ENCODE results near the gene DPP6. TPM values are rescaled to one million over a fixed set of nuclear protein-coding genes. Genes with fewer than 3 reads are reported as not detected.

DPP6 gene
- total and polyA plus RNA-seq, 2 donors (not counting 1 experiment from before 2014, with no cell fraction given): not detected

DNA sequence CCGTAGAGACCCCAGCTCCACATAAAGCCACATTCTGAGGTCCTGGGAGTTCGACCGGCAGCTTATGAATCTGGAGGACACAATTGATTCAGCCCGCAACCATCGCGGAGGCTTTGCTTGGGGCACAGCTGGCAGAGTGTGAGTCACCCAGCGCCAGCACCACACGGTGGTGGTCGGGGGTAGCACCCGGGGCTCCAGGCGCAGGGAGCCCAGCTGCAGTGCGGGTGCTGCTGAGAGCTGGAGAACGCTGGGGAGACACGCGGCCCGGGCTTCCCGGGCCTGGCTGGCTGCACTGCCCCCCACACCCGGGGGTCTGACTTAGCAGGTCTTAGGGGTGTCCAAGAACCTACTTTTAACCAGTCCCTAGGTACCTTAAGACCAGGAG, 862.8 kb downstream of the DPP6 start:
- Histone ChIP-seq H4K20me1 (ENCODE audit: control insufficient read depth, insufficient read depth, low read length, poor library complexity, severe bottlenecking) (no peaks in the 10 kb centered on the region), H3K4me1 (ENCODE audit: control insufficient read depth in 2 of 2, insufficient read depth in 2 of 2, low read length in 2 of 2) (peaks cover 7 to 9% of the 10 kb centered on the region in 2 donors), H3K4me2 (replicated peaks; ENCODE audit: low read depth, low read length, poor library complexity, severe bottlenecking) (peak overlapping the region; percentile 88), H3K4me3 (ENCODE audit: control extremely low read depth in 1 of 5, extremely low read depth in 1 of 5, insufficient read depth in 1 of 5, low read depth in 2 of 5, low read length in 4 of 5) (no peak overlapping the region), H2AFZ (ENCODE audit: insufficient read depth, low read depth, low read length, poor library complexity, severe bottlenecking) (peak overlapping the region; percentile 94), H3K9me3 (ENCODE audit: control extremely low read depth in 1 of 3, control insufficient read depth in 2 of 3, insufficient read depth in 1 of 3, low read length in 2 of 3) (peaks cover 0 to 18% (median 0%) of the 10 kb centered on the region in 3 donors), H3K36me3 (replicated peaks in 1 of 2; ENCODE audit: control extremely low read depth in 1 of 2, control insufficient read depth in 1 of 2, extremely low read depth in 1 of 2, insufficient read depth in 2 of 2, low read length in 1 of 2) (no peaks in the 10 kb centered on the region), H3K27ac (ENCODE audit: low read length in 2 of 2) (no peak overlapping the region), H3K9ac (ENCODE audit: low read length) (no peak overlapping the region), H3K79me2 (ENCODE audit: control insufficient read depth, insufficient read depth, low read length) (no peaks in the 10 kb centered on the region), H3K27me3 (replicated peaks in 1 of 4; ENCODE audit: control extremely low read depth in 1 of 4, control insufficient read depth in 3 of 4, insufficient read depth in 4 of 4, low read length in 3 of 4) (peaks cover 0 to 21% (median 9%) of the 10 kb centered on the region in 4 experiments)
- intact Hi-C loops (cut with micrococcal nuclease): loop anchor here (5.0 kb wide), 2 partner anchors 382 to 682 kb away; partner anchors contain the start of gene INSIG1
- CTCF ChIA-PET: interaction anchor here (1.0 to 4.8 kb wide), 11 partner anchors 8 to 852 kb away, joined by 4 to 52 read pairs (median 8); partner anchors contain the start of gene INSIG1
- POLR2A ChIA-PET: no interaction called here
- no peak for TF ChIP-seq EZH2 (IDR thresholded peaks at IDR 0.05; ENCODE audit: borderline replicate concordance, insufficient read depth, low read depth, low read length, poor library complexity, severe bottlenecking)
- TF ChIP-seq, protein P1, sequence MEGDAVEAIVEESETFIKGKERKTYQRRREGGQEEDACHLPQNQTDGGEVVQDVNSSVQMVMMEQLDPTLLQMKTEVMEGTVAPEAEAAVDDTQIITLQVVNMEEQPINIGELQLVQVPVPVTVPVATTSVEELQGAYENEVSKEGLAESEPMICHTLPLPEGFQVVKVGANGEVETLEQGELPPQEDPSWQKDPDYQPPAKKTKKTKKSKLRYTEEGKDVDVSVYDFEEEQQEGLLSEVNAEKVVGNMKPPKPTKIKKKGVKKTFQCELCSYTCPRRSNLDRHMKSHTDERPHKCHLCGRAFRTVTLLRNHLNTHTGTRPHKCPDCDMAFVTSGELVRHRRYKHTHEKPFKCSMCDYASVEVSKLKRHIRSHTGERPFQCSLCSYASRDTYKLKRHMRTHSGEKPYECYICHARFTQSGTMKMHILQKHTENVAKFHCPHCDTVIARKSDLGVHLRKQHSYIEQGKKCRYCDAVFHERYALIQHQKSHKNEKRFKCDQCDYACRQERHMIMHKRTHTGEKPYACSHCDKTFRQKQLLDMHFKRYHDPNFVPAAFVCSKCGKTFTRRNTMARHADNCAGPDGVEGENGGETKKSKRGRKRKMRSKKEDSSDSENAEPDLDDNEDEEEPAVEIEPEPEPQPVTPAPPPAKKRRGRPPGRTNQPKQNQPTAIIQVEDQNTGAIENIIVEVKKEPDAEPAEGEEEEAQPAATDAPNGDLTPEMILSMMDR (IDR thresholded peaks at IDR 0.05): no peak
- H3K27me3 Mint-ChIP-seq: peaks cover 36% of the 10 kb centered on the region
- H3K4me3 Mint-ChIP-seq: peak overlapping the region; percentile 64
- DNase-seq (peak; percentile 29), ATAC-seq (ENCODE audit: low read depth) (no peak)
- no peak overlapping the region for H3K27ac Mint-ChIP-seq
- 68% methylated on average over 11 of the region's 18 CpGs for WGBS (ENCODE audit: insufficient coverage)
- peaks cover 5% of the 10 kb centered on the region for H3K4me1 Mint-ChIP-seq
- no peaks in the 10 kb centered on the region for H3K9me3 Mint-ChIP-seq (ENCODE audit: insufficient read depth)

DNA sequence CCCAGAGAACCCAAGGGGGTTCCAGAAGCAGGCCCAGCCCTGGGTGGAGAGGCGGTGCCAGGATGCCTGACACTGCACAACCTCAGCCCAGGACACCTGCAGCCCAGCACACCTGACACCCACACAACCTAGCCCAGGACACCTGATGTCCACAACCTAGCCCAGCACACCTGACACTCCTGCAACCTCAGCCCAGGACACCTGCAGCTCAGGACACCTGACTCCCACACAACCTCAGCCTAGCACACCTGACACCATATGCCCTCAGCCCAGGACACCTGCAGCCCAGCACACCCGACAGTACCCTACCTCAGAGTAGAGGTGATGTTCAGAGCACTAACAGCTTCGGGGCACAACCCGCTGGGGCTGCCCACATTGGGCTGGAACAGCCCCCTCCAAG, 863.4 kb downstream of the DPP6 start:
- Histone ChIP-seq H3K4me1 (ENCODE audit: control insufficient read depth in 2 of 2, insufficient read depth in 2 of 2, low read length in 2 of 2) (peaks cover 7 to 9% of the 10 kb centered on the region in 2 donors), H3K4me3 (ENCODE audit: control extremely low read depth in 1 of 5, extremely low read depth in 1 of 5, insufficient read depth in 1 of 5, low read depth in 2 of 5, low read length in 4 of 5) (no peak overlapping the region), H3K27me3 (replicated peaks in 1 of 4; ENCODE audit: control extremely low read depth in 1 of 4, control insufficient read depth in 3 of 4, insufficient read depth in 4 of 4, low read length in 3 of 4) (peaks cover 0 to 21% (median 9%) of the 10 kb centered on the region in 4 experiments), H3K4me2 (replicated peaks; ENCODE audit: low read depth, low read length, poor library complexity, severe bottlenecking) (no peak overlapping the region), H4K20me1 (ENCODE audit: control insufficient read depth, insufficient read depth, low read length, poor library complexity, severe bottlenecking) (no peaks in the 10 kb centered on the region), H2AFZ (ENCODE audit: insufficient read depth, low read depth, low read length, poor library complexity, severe bottlenecking) (no peak overlapping the region), H3K36me3 (replicated peaks in 1 of 2; ENCODE audit: control extremely low read depth in 1 of 2, control insufficient read depth in 1 of 2, extremely low read depth in 1 of 2, insufficient read depth in 2 of 2, low read length in 1 of 2) (no peaks in the 10 kb centered on the region), H3K9me3 (ENCODE audit: control extremely low read depth in 1 of 3, control insufficient read depth in 2 of 3, insufficient read depth in 1 of 3, low read length in 2 of 3) (peaks cover 0 to 17% (median 0%) of the 10 kb centered on the region in 3 donors), H3K27ac (ENCODE audit: low read length in 2 of 2) (no peak overlapping the region), H3K79me2 (ENCODE audit: control insufficient read depth, insufficient read depth, low read length) (no peaks in the 10 kb centered on the region), H3K9ac (ENCODE audit: low read length) (no peak overlapping the region)
- Mint-ChIP-seq H3K9me3 (ENCODE audit: insufficient read depth) (no peaks in the 10 kb centered on the region), H3K4me3 (peak overlapping the region; percentile 13), H3K27ac (no peak overlapping the region), H3K4me1 (peaks cover 5% of the 10 kb centered on the region), H3K27me3 (peaks cover 40% of the 10 kb centered on the region)
- TF ChIP-seq EZH2 (IDR thresholded peaks at IDR 0.05; ENCODE audit: borderline replicate concordance, insufficient read depth, low read depth, low read length, poor library complexity, severe bottlenecking): no peak
- TF ChIP-seq, protein P1 (IDR thresholded peaks at IDR 0.05): no peak
- 97% methylated on average over 4 of the region's 4 CpGs for WGBS (ENCODE audit: insufficient coverage)
- DNase-seq: no peak
- CTCF ChIA-PET: interaction anchor here (0.6 to 4.8 kb wide), 6 partner anchors 12 to 852 kb away, joined by 4 to 52 read pairs (median 12); no protein-coding TSS in a partner anchor
- POLR2A ChIA-PET: no interaction called here
- ATAC-seq (ENCODE audit: low read depth): no peak
- intact Hi-C loops (cut with micrococcal nuclease): no loop called here

Data from B cell (primary cell).